ENCODE data around the gene TENT5A. TPM values are rescaled to one million over a fixed set of nuclear protein-coding genes. Genes with fewer than 3 reads are reported as not detected.

Gene TENT5A
- total RNA-seq, 1 experiment from 2014 or later, result 1.7 TPM

DNA sequence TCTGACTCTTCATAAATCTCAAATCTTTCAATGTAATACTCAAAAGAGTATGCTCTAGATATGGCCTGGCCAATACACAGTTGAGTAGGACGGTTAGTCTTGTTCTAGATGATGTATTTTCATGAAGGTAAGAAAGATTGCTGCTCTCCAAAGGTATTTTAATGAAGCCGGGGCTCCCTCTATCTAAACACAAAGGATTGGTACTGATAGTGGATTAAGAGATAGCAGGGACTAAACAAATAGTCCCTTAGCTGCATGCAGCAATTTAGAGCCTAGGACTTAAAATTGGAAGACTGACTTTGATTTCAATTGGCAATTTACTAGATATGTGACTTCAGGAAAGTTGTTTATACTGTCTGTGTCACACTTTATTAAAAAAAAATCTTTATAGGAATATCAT lies 31.4 kb upstream of the TENT5A start:
- Histone ChIP-seq H3K4me1 (ENCODE audit: control insufficient read depth, insufficient read depth, low read length) (no peaks in the 10 kb centered on the region), H3K27ac (ENCODE audit: low read length) (no peak overlapping the region), H3K4me3 (ENCODE audit: low read depth in 2 of 2, low read length in 2 of 2) (no peak overlapping the region), H3K36me3 (ENCODE audit: control insufficient read depth, insufficient read depth, low read length) (no peaks in the 10 kb centered on the region), H3K27me3 (ENCODE audit: control insufficient read depth, insufficient read depth, low read length) (no peaks in the 10 kb centered on the region), H3K9me3 (ENCODE audit: control insufficient read depth, insufficient read depth, low read depth, low read length) (no peaks in the 10 kb centered on the region)
- ChIA-PET POLR2A (no interaction called here), CTCF (no interaction called here)
- no TSS peak for BruUV-seq (replicated peaks)
- TF ChIP-seq SIN3A (IDR thresholded peaks at IDR 0.05; ENCODE audit: borderline replicate concordance, insufficient read depth, low read depth, low read length) (no peak), POLR2AphosphoS5 (IDR thresholded peaks at IDR 0.05; ENCODE audit: low read depth, low read length) (no peak), TCF7L2 (IDR thresholded peaks at IDR 0.05; ENCODE audit: low read depth, low read length) (no peak)
- TF ChIP-seq, protein P1, sequence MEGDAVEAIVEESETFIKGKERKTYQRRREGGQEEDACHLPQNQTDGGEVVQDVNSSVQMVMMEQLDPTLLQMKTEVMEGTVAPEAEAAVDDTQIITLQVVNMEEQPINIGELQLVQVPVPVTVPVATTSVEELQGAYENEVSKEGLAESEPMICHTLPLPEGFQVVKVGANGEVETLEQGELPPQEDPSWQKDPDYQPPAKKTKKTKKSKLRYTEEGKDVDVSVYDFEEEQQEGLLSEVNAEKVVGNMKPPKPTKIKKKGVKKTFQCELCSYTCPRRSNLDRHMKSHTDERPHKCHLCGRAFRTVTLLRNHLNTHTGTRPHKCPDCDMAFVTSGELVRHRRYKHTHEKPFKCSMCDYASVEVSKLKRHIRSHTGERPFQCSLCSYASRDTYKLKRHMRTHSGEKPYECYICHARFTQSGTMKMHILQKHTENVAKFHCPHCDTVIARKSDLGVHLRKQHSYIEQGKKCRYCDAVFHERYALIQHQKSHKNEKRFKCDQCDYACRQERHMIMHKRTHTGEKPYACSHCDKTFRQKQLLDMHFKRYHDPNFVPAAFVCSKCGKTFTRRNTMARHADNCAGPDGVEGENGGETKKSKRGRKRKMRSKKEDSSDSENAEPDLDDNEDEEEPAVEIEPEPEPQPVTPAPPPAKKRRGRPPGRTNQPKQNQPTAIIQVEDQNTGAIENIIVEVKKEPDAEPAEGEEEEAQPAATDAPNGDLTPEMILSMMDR (IDR thresholded peaks at IDR 0.05), result no peak
- TF ChIP-seq, protein P2, sequence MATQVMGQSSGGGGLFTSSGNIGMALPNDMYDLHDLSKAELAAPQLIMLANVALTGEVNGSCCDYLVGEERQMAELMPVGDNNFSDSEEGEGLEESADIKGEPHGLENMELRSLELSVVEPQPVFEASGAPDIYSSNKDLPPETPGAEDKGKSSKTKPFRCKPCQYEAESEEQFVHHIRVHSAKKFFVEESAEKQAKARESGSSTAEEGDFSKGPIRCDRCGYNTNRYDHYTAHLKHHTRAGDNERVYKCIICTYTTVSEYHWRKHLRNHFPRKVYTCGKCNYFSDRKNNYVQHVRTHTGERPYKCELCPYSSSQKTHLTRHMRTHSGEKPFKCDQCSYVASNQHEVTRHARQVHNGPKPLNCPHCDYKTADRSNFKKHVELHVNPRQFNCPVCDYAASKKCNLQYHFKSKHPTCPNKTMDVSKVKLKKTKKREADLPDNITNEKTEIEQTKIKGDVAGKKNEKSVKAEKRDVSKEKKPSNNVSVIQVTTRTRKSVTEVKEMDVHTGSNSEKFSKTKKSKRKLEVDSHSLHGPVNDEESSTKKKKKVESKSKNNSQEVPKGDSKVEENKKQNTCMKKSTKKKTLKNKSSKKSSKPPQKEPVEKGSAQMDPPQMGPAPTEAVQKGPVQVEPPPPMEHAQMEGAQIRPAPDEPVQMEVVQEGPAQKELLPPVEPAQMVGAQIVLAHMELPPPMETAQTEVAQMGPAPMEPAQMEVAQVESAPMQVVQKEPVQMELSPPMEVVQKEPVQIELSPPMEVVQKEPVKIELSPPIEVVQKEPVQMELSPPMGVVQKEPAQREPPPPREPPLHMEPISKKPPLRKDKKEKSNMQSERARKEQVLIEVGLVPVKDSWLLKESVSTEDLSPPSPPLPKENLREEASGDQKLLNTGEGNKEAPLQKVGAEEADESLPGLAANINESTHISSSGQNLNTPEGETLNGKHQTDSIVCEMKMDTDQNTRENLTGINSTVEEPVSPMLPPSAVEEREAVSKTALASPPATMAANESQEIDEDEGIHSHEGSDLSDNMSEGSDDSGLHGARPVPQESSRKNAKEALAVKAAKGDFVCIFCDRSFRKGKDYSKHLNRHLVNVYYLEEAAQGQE (IDR thresholded peaks at IDR 0.05; ENCODE audit: insufficient read depth in 1 of 2, low read depth in 2 of 2, low read length in 1 of 2), result no peak
- ATAC-seq (no peak), DNase-seq (ENCODE audit: low read depth, low spot score) (no peak)
- intact Hi-C loops (cut with micrococcal nuclease; ENCODE audit: unreplicated experiment) (no loop called here), in situ Hi-C loops (cut with HindIII; ENCODE audit: low pct_unique_long_range_greater_than_20kb, low sequenced_read_pairs) (no loop called here)

DNA sequence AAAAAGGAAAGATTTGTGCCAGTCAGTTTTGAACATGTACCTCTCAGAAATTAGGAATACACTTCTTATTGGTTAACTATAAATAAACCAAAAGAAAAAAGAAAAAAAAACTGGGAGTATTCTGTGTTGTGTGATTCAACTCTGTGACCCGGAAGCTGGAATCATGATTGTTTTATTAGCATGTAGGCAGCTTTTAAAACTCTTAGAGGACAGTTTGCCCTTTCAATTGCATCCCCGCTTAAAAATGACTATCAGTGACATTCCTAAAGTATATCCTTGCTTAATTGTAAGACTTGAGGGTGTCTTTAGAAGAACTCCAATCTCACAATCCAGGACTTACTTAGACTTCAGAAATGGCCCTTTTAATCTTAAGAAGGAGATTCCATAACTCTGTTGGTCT lies 29.1 kb upstream of the TENT5A start:
- Histone ChIP-seq H3K4me1 (ENCODE audit: control insufficient read depth, insufficient read depth, low read length) (no peaks in the 10 kb centered on the region), H3K36me3 (ENCODE audit: control insufficient read depth, insufficient read depth, low read length) (no peaks in the 10 kb centered on the region), H3K4me3 (ENCODE audit: low read depth in 2 of 2, low read length in 2 of 2) (no peak overlapping the region), H3K27ac (ENCODE audit: low read length) (no peak overlapping the region), H3K9me3 (ENCODE audit: control insufficient read depth, insufficient read depth, low read depth, low read length) (no peaks in the 10 kb centered on the region), H3K27me3 (ENCODE audit: control insufficient read depth, insufficient read depth, low read length) (no peaks in the 10 kb centered on the region)
- TF ChIP-seq, protein P2 (IDR thresholded peaks at IDR 0.05; ENCODE audit: insufficient read depth in 1 of 2, low read depth in 2 of 2, low read length in 1 of 2), result no peak
- TF ChIP-seq, protein P1 (IDR thresholded peaks at IDR 0.05), result no peak
- TF ChIP-seq TCF7L2 (IDR thresholded peaks at IDR 0.05; ENCODE audit: low read depth, low read length), result no peak
- no peak for TF ChIP-seq SIN3A (IDR thresholded peaks at IDR 0.05; ENCODE audit: borderline replicate concordance, insufficient read depth, low read depth, low read length)
- no peak for TF ChIP-seq POLR2AphosphoS5 (IDR thresholded peaks at IDR 0.05; ENCODE audit: low read depth, low read length)
- ChIA-PET POLR2A (no interaction called here), CTCF (no interaction called here)
- in situ Hi-C loops (cut with HindIII; ENCODE audit: low pct_unique_long_range_greater_than_20kb, low sequenced_read_pairs) (no loop called here), intact Hi-C loops (cut with micrococcal nuclease; ENCODE audit: unreplicated experiment) (no loop called here)
- ATAC-seq, result no peak
- DNase-seq (ENCODE audit: low read depth, low spot score), result no peak
- BruUV-seq (replicated peaks), result no TSS peak

Data from Panc1 (cell line).